RWPE1 (cell line): ENCODE measurements around the gene CDH13.

ENCODE experiments used
- CTCF ChIA-PET: fragments of 350-600 bp; sonication (Branson Sonifier 250); formaldehyde crosslinking; extraction: SDS; loops from one replicate; lab custom pipeline; 2021; lab: Yijun Ruan, JAX
- POLR2A ChIA-PET: fragments of 400-600 bp; formaldehyde crosslinking; extraction: SDS; loops from one replicate; lab custom pipeline; 2020; ENCODE audit warnings: antibody characterized with exemption; ENCODE audit not compliant: low non-redundant PET; lab: Yijun Ruan, JAX
- DNase-seq: peaks from one replicate; pipeline ENCODE4 v3.0.0; 2012; ENCODE audit warnings: low spot score
- H3K27ac ChIP-seq: fragments of 450-650 bp; 2 replicates; pipeline ENCODE4 v1.5.1; 2017
- TF ChIP-seq, protein P1 (sequence below): fragments of 450-650 bp; conservative IDR thresholded peaks from 2 replicates; pipeline ENCODE4 v1.5.1; 2017; ENCODE audit warnings: low read depth, mild to moderate bottlenecking

CDH13 gene

DNA sequence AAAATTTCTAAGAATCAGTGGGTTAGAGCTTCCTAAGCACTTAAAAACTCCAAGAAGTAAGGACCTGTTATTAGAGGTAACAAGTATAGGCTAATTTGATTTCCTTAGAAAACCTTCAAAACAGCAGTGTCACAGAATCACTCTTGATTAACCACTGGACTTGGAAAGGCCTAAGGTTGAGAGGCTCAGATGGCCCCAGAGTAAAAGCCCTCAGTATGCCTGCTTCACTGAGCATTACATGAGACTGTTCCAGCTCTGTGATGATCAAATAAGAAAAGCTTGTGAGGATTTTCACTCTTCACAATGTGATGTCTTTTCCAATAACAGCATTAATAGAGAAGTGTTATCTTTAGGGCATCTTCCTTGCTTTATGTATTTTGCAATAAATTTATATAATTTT lies 671.8 kb downstream of the CDH13 start:
- TF ChIP-seq, protein P1, sequence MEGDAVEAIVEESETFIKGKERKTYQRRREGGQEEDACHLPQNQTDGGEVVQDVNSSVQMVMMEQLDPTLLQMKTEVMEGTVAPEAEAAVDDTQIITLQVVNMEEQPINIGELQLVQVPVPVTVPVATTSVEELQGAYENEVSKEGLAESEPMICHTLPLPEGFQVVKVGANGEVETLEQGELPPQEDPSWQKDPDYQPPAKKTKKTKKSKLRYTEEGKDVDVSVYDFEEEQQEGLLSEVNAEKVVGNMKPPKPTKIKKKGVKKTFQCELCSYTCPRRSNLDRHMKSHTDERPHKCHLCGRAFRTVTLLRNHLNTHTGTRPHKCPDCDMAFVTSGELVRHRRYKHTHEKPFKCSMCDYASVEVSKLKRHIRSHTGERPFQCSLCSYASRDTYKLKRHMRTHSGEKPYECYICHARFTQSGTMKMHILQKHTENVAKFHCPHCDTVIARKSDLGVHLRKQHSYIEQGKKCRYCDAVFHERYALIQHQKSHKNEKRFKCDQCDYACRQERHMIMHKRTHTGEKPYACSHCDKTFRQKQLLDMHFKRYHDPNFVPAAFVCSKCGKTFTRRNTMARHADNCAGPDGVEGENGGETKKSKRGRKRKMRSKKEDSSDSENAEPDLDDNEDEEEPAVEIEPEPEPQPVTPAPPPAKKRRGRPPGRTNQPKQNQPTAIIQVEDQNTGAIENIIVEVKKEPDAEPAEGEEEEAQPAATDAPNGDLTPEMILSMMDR, result no peak
- ChIA-PET POLR2A (no interaction called here), CTCF (no interaction called here)
- DNase-seq, result no peak
- H3K27ac ChIP-seq, result no peak overlapping the region

GRCh38 chr16:83300326-83300725 lies 673.6 kb downstream of the CDH13 start:
- CTCF ChIA-PET, result no interaction called here
- TF ChIP-seq, protein P1, result no peak
- no peak for DNase-seq
- POLR2A ChIA-PET, result no interaction called here
- no peak overlapping the region for H3K27ac ChIP-seq

GRCh38 chr16:83301971-83302370 lies 675.2 kb downstream of the CDH13 start:
- no peak overlapping the region for H3K27ac ChIP-seq
- ChIA-PET POLR2A (no interaction called here), CTCF (interaction anchor here (0.6 kb wide), 1 partner anchor 11 kb away, joined by 3 read pairs; no protein-coding TSS in a partner anchor)
- no peak for DNase-seq
- TF ChIP-seq, protein P1, result no peak

DNA sequence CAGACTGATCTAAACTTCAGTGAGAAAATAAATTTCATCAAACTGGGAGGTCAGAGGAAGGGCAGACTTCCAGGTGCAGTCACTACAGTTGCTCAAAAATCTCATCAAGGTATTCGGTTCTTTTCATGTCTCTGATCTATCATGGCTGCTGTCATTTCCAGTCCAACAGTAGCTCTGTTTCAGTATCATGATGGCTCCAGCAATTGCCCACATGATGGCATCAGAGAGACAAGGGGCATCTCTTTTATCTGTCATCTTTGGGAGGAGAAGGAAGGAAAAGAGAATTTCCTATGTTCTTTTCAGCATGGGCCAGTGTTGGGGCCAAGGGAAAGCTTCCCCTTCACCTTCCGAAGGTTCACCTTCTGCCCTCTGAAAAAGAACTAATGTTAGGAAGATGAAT lies 676.1 kb downstream of the CDH13 start:
- CTCF ChIA-PET, result no interaction called here
- H3K27ac ChIP-seq, result no peak overlapping the region
- POLR2A ChIA-PET, result no interaction called here
- no peak for DNase-seq
- TF ChIP-seq, protein P1, result no peak

DNA sequence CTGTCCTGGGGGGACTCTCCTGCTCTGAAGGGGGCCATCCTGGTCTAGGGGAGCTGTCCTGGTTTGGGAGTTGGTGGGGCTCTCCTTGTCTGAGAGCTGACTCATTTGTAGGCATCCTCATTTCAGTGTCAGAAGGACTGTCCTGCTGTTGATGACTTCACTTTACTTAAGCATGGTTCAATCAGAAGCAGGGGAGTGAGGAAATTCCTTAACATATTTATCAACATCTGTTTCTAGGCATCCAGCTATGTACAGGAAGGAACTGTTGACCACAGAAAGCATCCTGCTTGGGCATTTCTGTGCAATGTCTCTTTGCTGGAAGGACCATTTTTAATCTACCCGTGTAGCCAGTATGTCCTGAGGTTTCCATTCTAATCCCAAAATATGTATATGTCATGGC lies 678.3 kb downstream of the CDH13 start:
- TF ChIP-seq, protein P1, result no peak
- POLR2A ChIA-PET, result no interaction called here
- CTCF ChIA-PET, result interaction anchor here (0.6 kb wide), 1 partner anchor 10 kb away, joined by 3 read pairs; no protein-coding TSS in a partner anchor
- H3K27ac ChIP-seq, result no peak overlapping the region
- peak; percentile 16 for DNase-seq

DNA sequence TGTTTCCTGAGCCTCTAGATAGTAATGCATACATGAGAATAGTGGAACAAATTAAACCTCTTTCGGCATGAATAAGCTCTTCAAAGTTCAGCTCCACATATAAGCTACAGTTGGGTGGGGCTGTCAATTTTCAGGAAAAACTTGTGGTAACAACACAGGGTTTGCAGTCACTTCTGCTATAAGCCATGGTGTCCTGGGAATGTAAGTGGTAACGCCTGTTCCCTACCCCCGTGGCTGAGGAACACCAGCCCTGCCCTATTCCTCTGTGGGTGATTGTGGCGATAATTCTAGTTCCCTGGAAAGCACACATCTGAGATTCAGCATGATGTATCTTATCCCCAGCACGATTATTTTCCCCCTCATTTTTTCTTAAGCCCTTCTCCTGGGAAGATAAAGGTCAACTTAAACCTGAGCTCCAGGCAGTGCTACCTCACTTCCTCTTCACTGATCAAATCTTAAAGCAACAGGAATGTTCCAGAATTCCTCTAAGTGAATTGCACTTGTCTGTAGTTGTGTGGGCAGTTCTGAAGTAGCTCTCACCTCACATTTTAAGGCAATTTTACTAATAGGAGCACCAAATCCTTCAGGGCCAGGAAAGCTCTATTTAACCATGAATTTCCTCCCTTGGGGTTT lies 680.3 kb downstream of the CDH13 start:
- DNase-seq, result no peak
- TF ChIP-seq, protein P1, result no peak
- ChIA-PET POLR2A (no interaction called here), CTCF (no interaction called here)
- H3K27ac ChIP-seq, result no peak overlapping the region
